ENCODE measurements around the gene USP10. TPM values are rescaled to one million over a fixed set of nuclear protein-coding genes. Genes with fewer than 3 reads are reported as not detected.

Gene USP10
- polyA plus RNA-seq, 3 donors = 38.7 to 115 (median 90.9) TPM

GRCh38 chr16:84766978-84767773 lies 67.4 kb downstream of the USP10 start:
- H3K36me3 ChIP-seq (replicated peaks in 1 of 2; ENCODE audit: control insufficient read depth in 1 of 2, insufficient read depth in 2 of 2, low read length in 2 of 2) = peaks cover 76 to 88% of the 10 kb centered on the region in 2 donors
- H3K9me3 ChIP-seq (replicated peaks in 1 of 2; ENCODE audit: control insufficient read depth in 1 of 2, insufficient read depth in 1 of 2, low read length in 2 of 2) = no peaks in the 10 kb centered on the region
- Mint-ChIP-seq H3K27me3 (ENCODE audit: low read depth in 3 of 3) (peaks cover 0 to 2% (median 0%) of the 10 kb centered on the region in 3 donors), H3K27ac (peak overlapping the region in 3 of 7 donors; percentile 34 to 86 (median 71)), H3K36me3 (peaks cover 81 to 90% of the 10 kb centered on the region in 2 donors), H3K9me3 (no peaks in the 10 kb centered on the region), H3K4me1 (peaks cover 2% of the 10 kb centered on the region), H3K4me3 (no peak overlapping the region)
- TF ChIP-seq CTCF (IDR thresholded peaks at IDR 0.05) = no peak
- WGBS (ENCODE audit: insufficient coverage) = 100% methylated on average over 6 of the region's 11 CpGs
- no peaks in the 10 kb centered on the region for H4K20me1 ChIP-seq (ENCODE audit: insufficient read depth, low read length)
- H3K79me2 ChIP-seq (ENCODE audit: insufficient read depth, low read length) = peaks cover 3% of the 10 kb centered on the region
- H3K9ac ChIP-seq (ENCODE audit: insufficient read depth, low read length, poor library complexity, severe bottlenecking) = no peak overlapping the region
- no peak overlapping the region for H3K4me2 ChIP-seq (replicated peaks; ENCODE audit: extremely low read depth, low read length, poor library complexity, severe bottlenecking)
- no peak overlapping the region for H3K4me3 ChIP-seq (replicated peaks in 1 of 3; ENCODE audit: low read depth in 2 of 3, low read length in 3 of 3)
- no peak for DNase-seq
- H3K27ac ChIP-seq (ENCODE audit: low read depth in 1 of 2, low read length in 2 of 2) = peak overlapping the region in 1 of 2 donors; percentile 20
- H3K27me3 ChIP-seq (ENCODE audit: control insufficient read depth in 2 of 2, insufficient read depth in 2 of 2, low read length in 2 of 2) = no peaks in the 10 kb centered on the region
- H3K4me1 ChIP-seq (ENCODE audit: control insufficient read depth in 1 of 2, insufficient read depth in 2 of 2, low read length in 2 of 2) = peaks cover 0 to 6% of the 10 kb centered on the region in 2 donors
- intact Hi-C loops (cut with micrococcal nuclease) = no loop called here
- H2AFZ ChIP-seq (ENCODE audit: insufficient read depth, low read depth, low read length, poor library complexity, severe bottlenecking) = no peak overlapping the region

DNA sequence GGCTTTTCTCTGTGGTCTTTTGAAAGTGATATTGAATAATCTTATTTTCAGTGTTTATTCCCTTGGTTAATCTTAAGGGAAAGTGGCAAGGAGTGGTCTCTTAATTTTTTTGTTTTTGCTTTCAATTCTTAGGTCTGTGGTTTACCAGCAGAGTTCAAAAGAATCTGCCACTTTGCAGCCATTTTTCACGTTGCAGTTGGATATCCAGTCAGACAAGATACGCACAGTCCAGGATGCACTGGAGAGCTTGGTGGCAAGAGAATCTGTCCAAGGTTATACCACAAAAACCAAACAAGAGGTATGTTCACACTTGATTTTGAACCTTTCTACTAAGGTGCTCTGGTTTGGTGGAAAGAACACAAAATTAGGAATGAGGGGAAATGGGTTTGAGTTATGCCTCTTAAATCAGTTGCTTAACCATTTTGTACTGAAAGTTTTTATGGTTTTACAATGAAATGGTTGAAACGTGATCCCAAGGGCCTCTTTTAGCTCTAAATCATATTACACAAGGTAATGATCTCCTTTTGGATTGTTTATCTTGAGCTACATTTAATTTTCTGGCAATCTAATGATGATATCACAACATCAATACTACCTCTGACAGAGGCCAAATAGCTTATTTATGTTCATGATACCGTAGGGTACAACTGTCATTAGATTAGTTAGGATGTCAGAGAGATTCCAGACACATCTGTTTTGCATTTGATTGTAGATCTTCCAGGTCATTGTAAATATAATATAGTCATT lies 68.4 kb downstream of the USP10 start:
- H3K9me3 Mint-ChIP-seq = no peaks in the 10 kb centered on the region
- DNase-seq = no peak
- H3K36me3 Mint-ChIP-seq = peaks cover 84 to 95% of the 10 kb centered on the region in 2 donors
- no peak for TF ChIP-seq CTCF (IDR thresholded peaks at IDR 0.05)
- peaks cover 0 to 3% (median 0%) of the 10 kb centered on the region in 3 donors for H3K27me3 Mint-ChIP-seq (ENCODE audit: low read depth in 3 of 3)
- intact Hi-C loops (cut with micrococcal nuclease) = no loop called here
- H3K4me1 Mint-ChIP-seq = peaks cover 2% of the 10 kb centered on the region
- H3K36me3 ChIP-seq (replicated peaks in 1 of 2; ENCODE audit: control insufficient read depth in 1 of 2, insufficient read depth in 2 of 2, low read length in 2 of 2) = peaks cover 79 to 89% of the 10 kb centered on the region in 2 donors
- H3K27ac ChIP-seq (ENCODE audit: low read depth in 1 of 2, low read length in 2 of 2) = no peak overlapping the region
- WGBS (ENCODE audit: insufficient coverage) = no CpG with 5 or more reads among the region's 4 CpGs
- peaks cover 0 to 6% of the 10 kb centered on the region in 2 donors for H3K4me1 ChIP-seq (ENCODE audit: control insufficient read depth in 1 of 2, insufficient read depth in 2 of 2, low read length in 2 of 2)
- H3K27me3 ChIP-seq (ENCODE audit: control insufficient read depth in 2 of 2, insufficient read depth in 2 of 2, low read length in 2 of 2) = no peaks in the 10 kb centered on the region
- no peak overlapping the region for H3K4me3 ChIP-seq (replicated peaks in 1 of 3; ENCODE audit: low read depth in 2 of 3, low read length in 3 of 3)
- H3K79me2 ChIP-seq (ENCODE audit: insufficient read depth, low read length) = peaks cover 6% of the 10 kb centered on the region
- H3K9ac ChIP-seq (ENCODE audit: insufficient read depth, low read length, poor library complexity, severe bottlenecking) = no peak overlapping the region
- H3K4me3 Mint-ChIP-seq = no peak overlapping the region
- H3K4me2 ChIP-seq (replicated peaks; ENCODE audit: extremely low read depth, low read length, poor library complexity, severe bottlenecking) = no peak overlapping the region
- no peaks in the 10 kb centered on the region for H4K20me1 ChIP-seq (ENCODE audit: insufficient read depth, low read length)
- H3K27ac Mint-ChIP-seq = peak overlapping the region in 1 of 7 donors; percentile 57
- no peak overlapping the region for H2AFZ ChIP-seq (ENCODE audit: insufficient read depth, low read depth, low read length, poor library complexity, severe bottlenecking)
- no peaks in the 10 kb centered on the region for H3K9me3 ChIP-seq (replicated peaks in 1 of 2; ENCODE audit: control insufficient read depth in 1 of 2, insufficient read depth in 1 of 2, low read length in 2 of 2)
